OCI-LY3 (cell line): ENCODE measurements around the gene KCNAB3.

ENCODE experiments used
- H2AFZ ChIP-seq: fragments of 200-600, 300-600 bp; shearing (Covaris generic); 2 replicates; pipeline ENCODE4 v1.6.0; 2014; ENCODE audit warnings: antibody characterized with exemption, low read depth, low read length
- H3K27ac ChIP-seq: fragments of 200-600, 300-600 bp; sonication (generic); 2 replicates; pipeline ENCODE4 v1.5.1; 2014; ENCODE audit warnings: mild to moderate bottlenecking, low read length, moderate library complexity, mixed read lengths
- H3K27me3 ChIP-seq: fragments of 200-600, 300-600 bp; sonication (generic); 2 replicates; pipeline ENCODE4 v1.6.1; 2014; ENCODE audit warnings: low read depth, low read length, mixed read lengths
- H3K36me3 ChIP-seq: fragments of 200-600, 300-600 bp; sonication (generic); replicated peaks from 2 replicates; pipeline ENCODE3; 2014; ENCODE audit warnings: low read depth, low read length, mixed read lengths
- H3K4me1 ChIP-seq: fragments of 300-600, 200-600 bp; sonication (generic); 2 replicates; pipeline ENCODE4 v1.6.1; 2014; ENCODE audit warnings: low read length, mixed read lengths
- H3K4me2 ChIP-seq: fragments of 200-600, 300-600 bp; sonication (generic); 2 replicates; pipeline ENCODE4 v1.6.1; 2014; ENCODE audit warnings: low read length, mixed read lengths
- H3K4me3 ChIP-seq: fragments of 300-600, 200-600 bp; sonication (generic); 2 replicates; pipeline ENCODE4 v1.5.1; 2014; ENCODE audit warnings: antibody characterized with exemption, mild to moderate bottlenecking, low read length, moderate library complexity
- H3K79me2 ChIP-seq: fragments of 300-600, 200-600 bp; shearing (Covaris generic); 2 replicates; pipeline ENCODE4 v1.6.1; 2014; ENCODE audit warnings: mild to moderate bottlenecking, low read length, mixed read lengths
- H3K9ac ChIP-seq: fragments of 300-600, 200-600 bp; shearing (Covaris generic); 2 replicates; pipeline ENCODE4 v1.6.0; 2014; ENCODE audit warnings: mild to moderate bottlenecking, low read length, moderate library complexity
- H3K9me3 ChIP-seq: fragments of 200-600, 300-600 bp; shearing (Covaris generic); 2 replicates; pipeline ENCODE4 v1.6.1; 2014; ENCODE audit warnings: low read length, mixed read lengths; ENCODE audit not compliant: insufficient read depth
- H4K20me1 ChIP-seq: fragments of 200-600, 300-600 bp; sonication (generic); 2 replicates; pipeline ENCODE4 v1.6.1; 2016; ENCODE audit warnings: low read length, mixed read lengths; ENCODE audit not compliant: insufficient read depth
- CTCF ChIP-seq: fragments of 200-600, 300-600 bp; sonication (generic); IDR thresholded peaks from 2 replicates; pipeline ENCODE4 v1.5.1; 2014; ENCODE audit warnings: antibody characterized with exemption, low read length, low read depth
- EZH2phosphoT487 ChIP-seq: fragments of 200-600 bp; shearing (Covaris generic); IDR thresholded peaks from 2 replicates; pipeline ENCODE4 v1.6.1; 2018; ENCODE audit warnings: antibody characterized with exemption, mixed run types, low read depth

The KCNAB3 gene

GRCh38 chr17:7881276-7882054 is 48.2 kb downstream of the KCNAB3 start:
- Histone ChIP-seq H3K4me1 (peaks cover 28% of the 10 kb centered on the region), H3K27me3 (no peaks in the 10 kb centered on the region), H4K20me1 (no peaks in the 10 kb centered on the region), H3K79me2 (peaks cover 13% of the 10 kb centered on the region), H3K9me3 (no peaks in the 10 kb centered on the region), H3K4me2 (no peak overlapping the region), H2AFZ (no peak overlapping the region), H3K36me3 (peaks cover 4% of the 10 kb centered on the region), H3K4me3 (no peak overlapping the region), H3K27ac (no peak overlapping the region), H3K9ac (no peak overlapping the region)
- TF ChIP-seq EZH2phosphoT487, result no peak
- TF ChIP-seq CTCF, result no peak

GRCh38 chr17:7880076-7880868 is 49.4 kb downstream of the KCNAB3 start:
- no peak overlapping the region for H3K9ac ChIP-seq
- H3K4me2 ChIP-seq, result 0 out of 2 replicates have a peak overlapping the region, but pooled peaks have one; percentile 11
- H3K27ac ChIP-seq, result no peak overlapping the region
- H3K27me3 ChIP-seq, result no peaks in the 10 kb centered on the region
- peaks cover 1% of the 10 kb centered on the region; the same call in 1 of the 2 replicates for H3K79me2 ChIP-seq
- H3K36me3 ChIP-seq, result peaks cover 4% of the 10 kb centered on the region
- no peak overlapping the region for H2AFZ ChIP-seq
- no peaks in the 10 kb centered on the region for H4K20me1 ChIP-seq
- H3K4me1 ChIP-seq, result peaks cover 28% of the 10 kb centered on the region
- no peaks in the 10 kb centered on the region for H3K9me3 ChIP-seq
- H3K4me3 ChIP-seq, result no peak overlapping the region
- TF ChIP-seq CTCF (no peak), EZH2phosphoT487 (no peak)

GRCh38 chr17:7878234-7878633 is 51.4 kb downstream of the KCNAB3 start:
- Histone ChIP-seq H3K4me2 (no peak overlapping the region), H3K27ac (no peak overlapping the region), H3K79me2 (no peaks in the 10 kb centered on the region), H3K4me3 (no peak overlapping the region), H3K27me3 (no peaks in the 10 kb centered on the region), H4K20me1 (no peaks in the 10 kb centered on the region), H2AFZ (no peak overlapping the region), H3K9me3 (no peaks in the 10 kb centered on the region), H3K9ac (no peak overlapping the region), H3K36me3 (peaks cover 4% of the 10 kb centered on the region), H3K4me1 (peaks cover 20% of the 10 kb centered on the region)
- TF ChIP-seq CTCF (no peak), EZH2phosphoT487 (no peak)

GRCh38 chr17:7875804-7876370 is 53.8 kb downstream of the KCNAB3 start:
- peaks cover 13% of the 10 kb centered on the region for H3K4me1 ChIP-seq
- no peak overlapping the region for H3K27ac ChIP-seq
- H4K20me1 ChIP-seq, result no peaks in the 10 kb centered on the region
- H3K4me3 ChIP-seq, result no peak overlapping the region
- no peaks in the 10 kb centered on the region for H3K9me3 ChIP-seq
- no peaks in the 10 kb centered on the region for H3K36me3 ChIP-seq
- TF ChIP-seq CTCF (no peak), EZH2phosphoT487 (no peak)
- H3K27me3 ChIP-seq, result no peaks in the 10 kb centered on the region
- no peak overlapping the region for H2AFZ ChIP-seq
- no peaks in the 10 kb centered on the region for H3K79me2 ChIP-seq
- H3K9ac ChIP-seq, result no peak overlapping the region
- H3K4me2 ChIP-seq, result no peak overlapping the region
